IPS-18a (cell line): ENCODE results near the gene LDLRAD3.
"Not testable (repeated sequence)": the region's sequence is repeated elsewhere in the genome, so short reads cannot be mapped to it uniquely, and the experiment has no call there.

Source experiments
- H3K27ac ChIP-seq: one replicate; pipeline ENCODE4 v1.5.1; 2013; ENCODE audit warnings: low read length
- H3K27me3 ChIP-seq: one replicate; pipeline ENCODE4 v1.6.1; 2013; ENCODE audit warnings: mild to moderate bottlenecking, low read length; ENCODE audit not compliant: control insufficient read depth, insufficient read depth
- H3K36me3 ChIP-seq: one replicate; pipeline ENCODE4 v1.6.1; 2013; ENCODE audit warnings: low read depth, low read length; ENCODE audit not compliant: control insufficient read depth
- H3K4me1 ChIP-seq: one replicate; pipeline ENCODE4 v1.6.1; 2013; ENCODE audit warnings: low read depth, low read length; ENCODE audit not compliant: control insufficient read depth
- H3K4me3 ChIP-seq: one replicate; pipeline ENCODE4 v1.5.1; 2013; ENCODE audit warnings: low read length
- H3K9ac ChIP-seq: one replicate; pipeline ENCODE4 v1.6.1; 2013; ENCODE audit warnings: mild to moderate bottlenecking, low read length, moderate library complexity
- H3K9me3 ChIP-seq: one replicate; pipeline ENCODE4 v1.6.1; 2013; ENCODE audit warnings: low read depth, low read length; ENCODE audit not compliant: control insufficient read depth

Gene LDLRAD3

GRCh38 chr11:36044636-36045035 is 100.8 kb downstream of the LDLRAD3 start:
- H3K4me1 ChIP-seq: peaks cover 19% of the 10 kb centered on the region
- H3K9me3 ChIP-seq: no peaks in the 10 kb centered on the region
- H3K27me3 ChIP-seq: no peaks in the 10 kb centered on the region
- no peak overlapping the region for H3K9ac ChIP-seq
- H3K36me3 ChIP-seq: no peaks in the 10 kb centered on the region
- no peak overlapping the region for H3K27ac ChIP-seq
- no peak overlapping the region for H3K4me3 ChIP-seq

GRCh38 chr11:36045945-36046344 is 102.1 kb downstream of the LDLRAD3 start:
- not testable (repeated sequence) for H3K27me3 ChIP-seq, H3K27ac ChIP-seq, H3K36me3 ChIP-seq, H3K9me3 ChIP-seq, H3K4me3 ChIP-seq, H3K9ac ChIP-seq
- H3K4me1 ChIP-seq: peaks cover 27% of the 10 kb centered on the region

- H3K9ac ChIP-seq: no peak overlapping the region
- no peaks in the 10 kb centered on the region for H3K27me3 ChIP-seq
- H3K4me1 ChIP-seq: peaks cover 27% of the 10 kb centered on the region
- no peak overlapping the region for H3K27ac ChIP-seq
- H3K4me3 ChIP-seq: no peak overlapping the region
- H3K9me3 ChIP-seq: no peaks in the 10 kb centered on the region
- H3K36me3 ChIP-seq: no peaks in the 10 kb centered on the region
Measured at GRCh38 chr11:36046932-36047331, 103.1 kb downstream of the LDLRAD3 start.

GRCh38 chr11:36047344-36047743 is 103.5 kb downstream of the LDLRAD3 start:
- Histone ChIP-seq H3K27me3 (no peaks in the 10 kb centered on the region), H3K9ac (no peak overlapping the region), H3K27ac (no peak overlapping the region), H3K4me1 (peaks cover 31% of the 10 kb centered on the region), H3K4me3 (no peak overlapping the region), H3K9me3 (no peaks in the 10 kb centered on the region), H3K36me3 (no peaks in the 10 kb centered on the region)

- Histone ChIP-seq H3K4me1 (peaks cover 32% of the 10 kb centered on the region), H3K9ac (no peak overlapping the region), H3K27me3 (no peaks in the 10 kb centered on the region), H3K27ac (no peak overlapping the region), H3K9me3 (no peaks in the 10 kb centered on the region), H3K4me3 (no peak overlapping the region), H3K36me3 (no peaks in the 10 kb centered on the region)
Measured at GRCh38 chr11:36048496-36049247, 104.8 kb downstream of the LDLRAD3 start.

- H3K9ac ChIP-seq: no peak overlapping the region
- no peaks in the 10 kb centered on the region for H3K9me3 ChIP-seq
- no peaks in the 10 kb centered on the region for H3K27me3 ChIP-seq
- H3K27ac ChIP-seq: no peak overlapping the region
- H3K4me3 ChIP-seq: no peak overlapping the region
- H3K36me3 ChIP-seq: no peaks in the 10 kb centered on the region
- peaks cover 32% of the 10 kb centered on the region for H3K4me1 ChIP-seq
Measured at GRCh38 chr11:36051235-36052144, 107.6 kb downstream of the LDLRAD3 start.

GRCh38 chr11:36053281-36053680 is 109.4 kb downstream of the LDLRAD3 start:
- no peak overlapping the region for H3K4me3 ChIP-seq
- no peaks in the 10 kb centered on the region for H3K36me3 ChIP-seq
- H3K9ac ChIP-seq: no peak overlapping the region
- no peak overlapping the region for H3K27ac ChIP-seq
- H3K27me3 ChIP-seq: no peaks in the 10 kb centered on the region
- peaks cover 32% of the 10 kb centered on the region for H3K4me1 ChIP-seq
- no peaks in the 10 kb centered on the region for H3K9me3 ChIP-seq

- H3K9ac ChIP-seq: no peak overlapping the region
- H3K36me3 ChIP-seq: no peaks in the 10 kb centered on the region
- peaks cover 29% of the 10 kb centered on the region for H3K4me1 ChIP-seq
- no peaks in the 10 kb centered on the region for H3K27me3 ChIP-seq
- no peaks in the 10 kb centered on the region for H3K9me3 ChIP-seq
- no peak overlapping the region for H3K27ac ChIP-seq
- H3K4me3 ChIP-seq: no peak overlapping the region
Measured at GRCh38 chr11:36053862-36054261, 110.0 kb downstream of the LDLRAD3 start.

- H3K4me1 ChIP-seq: peaks cover 22% of the 10 kb centered on the region
- H3K27ac ChIP-seq: no peak overlapping the region
- H3K27me3 ChIP-seq: no peaks in the 10 kb centered on the region
- H3K9ac ChIP-seq: no peak overlapping the region
- H3K9me3 ChIP-seq: no peaks in the 10 kb centered on the region
- no peaks in the 10 kb centered on the region for H3K36me3 ChIP-seq
- H3K4me3 ChIP-seq: no peak overlapping the region
Measured at GRCh38 chr11:36054628-36055027, 110.8 kb downstream of the LDLRAD3 start.

GRCh38 chr11:36056160-36056751 is 112.4 kb downstream of the LDLRAD3 start:
- no peak overlapping the region for H3K27ac ChIP-seq
- no peaks in the 10 kb centered on the region for H3K27me3 ChIP-seq
- H3K9ac ChIP-seq: no peak overlapping the region
- no peaks in the 10 kb centered on the region for H3K9me3 ChIP-seq
- peaks cover 12% of the 10 kb centered on the region for H3K4me1 ChIP-seq
- no peak overlapping the region for H3K4me3 ChIP-seq
- H3K36me3 ChIP-seq: no peaks in the 10 kb centered on the region

- no peaks in the 10 kb centered on the region for H3K9me3 ChIP-seq
- H3K9ac ChIP-seq: no peak overlapping the region
- no peaks in the 10 kb centered on the region for H3K4me1 ChIP-seq
- no peaks in the 10 kb centered on the region for H3K36me3 ChIP-seq
- no peak overlapping the region for H3K4me3 ChIP-seq
- H3K27me3 ChIP-seq: no peaks in the 10 kb centered on the region
- no peak overlapping the region for H3K27ac ChIP-seq
Measured at GRCh38 chr11:36057379-36058042, 113.6 kb downstream of the LDLRAD3 start.
